ENCODE results near the gene ETV6.

- no peak for TF ChIP-seq REST (IDR thresholded peaks at IDR 0.05; ENCODE audit: insufficient read depth in 1 of 2, low read depth in 2 of 2, low read length in 1 of 2)
- TF ChIP-seq CTCF (IDR thresholded peaks at IDR 0.05): no peak
- no peak for TF ChIP-seq POLR2AphosphoS5 (IDR thresholded peaks at IDR 0.05; ENCODE audit: low read depth, low read length)
- TF ChIP-seq SIN3A (IDR thresholded peaks at IDR 0.05; ENCODE audit: borderline replicate concordance, insufficient read depth, low read depth, low read length): no peak
- TF ChIP-seq TCF7L2 (IDR thresholded peaks at IDR 0.05; ENCODE audit: low read depth, low read length): no peak
Observed at GRCh38 chr12:11804130-11804529, 154.7 kb downstream of the ETV6 start.

All from Panc1 (cell line).